ENCODE results near the gene GAN.

GRCh38 chr16:81421536-81421935 lies 106.8 kb downstream of the GAN start:
- TF ChIP-seq JUNB (CRISPR knock-in tag; conservative IDR thresholded peaks at IDR 0.05) (no peak), ZNF311 (CRISPR knock-in tag; IDR thresholded peaks at IDR 0.05) (no peak), ZNF175 (CRISPR knock-in tag; IDR thresholded peaks at IDR 0.05; ENCODE audit: low read depth) (no peak), MLLT1 (IDR thresholded peaks at IDR 0.05) (no peak), YY1 (IDR thresholded peaks at IDR 0.05; ENCODE audit: borderline replicate concordance in 1 of 3, control insufficient read depth in 1 of 3, extremely low read depth in 1 of 3, insufficient read depth in 3 of 3, insufficient read length in 1 of 3, insufficient replicate concordance in 2 of 3, low read depth in 1 of 3, low read length in 2 of 3) (no peak)
